ENCODE results near the gene STRBP. TPM values are rescaled to one million over a fixed set of nuclear protein-coding genes. Genes with fewer than 3 reads are reported as not detected.

Gene STRBP
- total and polyA plus RNA-seq, 9 of the 15 experiments (the other 6 are each of a cell fraction or from before 2014, with no cell fraction given) = 27.7 to 84.0 (median 70.2) TPM

- TF ChIP-seq EZH2 (IDR thresholded peaks at IDR 0.05; ENCODE audit: borderline replicate concordance, low read depth, low read length) (no peak), PRMT5 (CRISPR knock-in tag; IDR thresholded peaks at IDR 0.05) (no peak), ZNF77 (CRISPR knock-in tag; IDR thresholded peaks at IDR 0.05) (no peak), SRSF1 (IDR thresholded peaks at IDR 0.05; ENCODE audit: low read depth, low read length) (no peak), HDAC8 (tag; IDR thresholded peaks at IDR 0.05) (no peak), ZNF609 (CRISPR knock-in tag; IDR thresholded peaks at IDR 0.05; ENCODE audit: borderline replicate concordance) (no peak), ZNF253 (CRISPR knock-in tag; conservative IDR thresholded peaks at IDR 0.05) (no peak), ZNF318 (IDR thresholded peaks at IDR 0.05; ENCODE audit: borderline replicate concordance in 1 of 2, low read depth in 1 of 2) (no peak), ZNF143 (CRISPR knock-in tag; IDR thresholded peaks at IDR 0.05) (peak; percentile 35; the same call in 1 of the 2 replicates), KDM2B (CRISPR knock-in tag; IDR thresholded peaks at IDR 0.05) (no peak), HOMEZ (CRISPR knock-in tag; IDR thresholded peaks at IDR 0.05) (no peak)
Measured at GRCh38 chr9:123300554-123300953, 32.2 kb upstream of the STRBP start (continued).

All from K562 (cell line).